ENCODE results near the gene RAI14.
"Not testable (repeated sequence)": the region's sequence is repeated elsewhere in the genome, so short reads cannot be mapped to it uniquely, and the experiment has no call there.

Gene RAI14

DNA sequence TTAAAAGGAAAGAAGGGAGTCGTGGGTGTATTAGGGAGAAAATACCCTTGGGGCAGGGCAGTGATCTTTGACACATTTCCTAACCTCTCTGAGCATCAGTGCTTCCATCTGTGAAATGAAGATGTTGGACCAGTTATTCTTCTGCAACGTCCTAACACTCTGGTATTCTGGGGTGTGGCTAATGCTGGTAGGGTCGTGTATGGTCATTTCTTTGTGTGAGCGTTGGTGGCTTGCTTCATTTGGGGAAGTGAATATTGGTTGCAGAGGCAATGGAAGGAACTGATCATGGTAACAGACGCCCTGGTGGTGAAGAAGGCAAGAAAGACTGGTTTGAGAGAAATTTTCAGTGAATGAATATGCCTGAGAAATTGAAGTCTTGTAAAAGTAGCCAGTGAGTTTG, 114.9 kb downstream of the RAI14 start:
- TF ChIP-seq, protein P1, sequence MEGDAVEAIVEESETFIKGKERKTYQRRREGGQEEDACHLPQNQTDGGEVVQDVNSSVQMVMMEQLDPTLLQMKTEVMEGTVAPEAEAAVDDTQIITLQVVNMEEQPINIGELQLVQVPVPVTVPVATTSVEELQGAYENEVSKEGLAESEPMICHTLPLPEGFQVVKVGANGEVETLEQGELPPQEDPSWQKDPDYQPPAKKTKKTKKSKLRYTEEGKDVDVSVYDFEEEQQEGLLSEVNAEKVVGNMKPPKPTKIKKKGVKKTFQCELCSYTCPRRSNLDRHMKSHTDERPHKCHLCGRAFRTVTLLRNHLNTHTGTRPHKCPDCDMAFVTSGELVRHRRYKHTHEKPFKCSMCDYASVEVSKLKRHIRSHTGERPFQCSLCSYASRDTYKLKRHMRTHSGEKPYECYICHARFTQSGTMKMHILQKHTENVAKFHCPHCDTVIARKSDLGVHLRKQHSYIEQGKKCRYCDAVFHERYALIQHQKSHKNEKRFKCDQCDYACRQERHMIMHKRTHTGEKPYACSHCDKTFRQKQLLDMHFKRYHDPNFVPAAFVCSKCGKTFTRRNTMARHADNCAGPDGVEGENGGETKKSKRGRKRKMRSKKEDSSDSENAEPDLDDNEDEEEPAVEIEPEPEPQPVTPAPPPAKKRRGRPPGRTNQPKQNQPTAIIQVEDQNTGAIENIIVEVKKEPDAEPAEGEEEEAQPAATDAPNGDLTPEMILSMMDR (IDR thresholded peaks at IDR 0.05; ENCODE audit: low read depth, low read length) = no peak
- no peak for DNase-seq (ENCODE audit: low read depth in 2 of 2)
- H3K4me3 ChIP-seq (replicated peaks in 1 of 2; ENCODE audit: low read depth in 2 of 2, low read length in 2 of 2) = no peak overlapping the region

DNA sequence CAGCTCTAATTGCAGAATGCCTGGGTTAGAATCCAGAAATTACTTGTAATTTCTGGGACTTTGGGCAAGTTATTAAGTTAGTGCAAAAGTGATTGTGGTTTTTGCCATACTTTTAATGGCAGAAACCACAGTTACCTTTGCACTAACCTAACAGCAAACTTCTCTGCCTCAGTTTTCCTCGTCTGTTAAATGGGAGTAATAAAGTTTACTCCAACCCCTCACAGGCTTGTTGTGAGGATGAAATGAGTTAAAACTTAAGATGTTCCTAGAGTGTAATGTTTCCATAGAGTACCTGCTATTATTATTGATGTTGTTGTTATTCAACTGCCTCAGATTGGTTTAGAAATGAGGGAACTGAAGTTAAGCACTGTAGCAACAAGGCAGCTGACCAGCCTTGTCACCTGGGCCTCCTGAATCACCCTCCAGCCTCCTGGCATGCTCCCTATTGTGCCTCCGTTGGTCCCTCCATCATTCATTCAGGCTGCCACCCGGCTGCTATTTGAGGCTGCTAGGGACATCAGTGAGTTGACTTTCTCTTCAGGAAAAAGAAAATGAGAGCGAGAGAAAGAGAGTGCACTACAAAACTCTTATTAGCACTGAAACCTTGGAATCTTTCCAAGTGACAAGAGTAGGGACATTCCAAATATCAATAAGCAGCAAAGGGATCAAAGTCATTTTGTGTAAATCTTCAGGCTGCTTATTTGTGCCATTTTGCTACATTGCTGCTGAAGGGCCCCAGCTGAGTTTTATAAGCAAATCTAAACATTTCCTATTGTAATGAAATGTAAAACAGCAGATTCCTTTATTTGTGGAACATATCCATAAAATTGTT, 116.4 kb downstream of the RAI14 start:
- DNase-seq (ENCODE audit: low read depth in 2 of 2) = no peak
- no peak overlapping the region for H3K4me3 ChIP-seq (replicated peaks in 1 of 2; ENCODE audit: low read depth in 2 of 2, low read length in 2 of 2)
- TF ChIP-seq, protein P1 (IDR thresholded peaks at IDR 0.05; ENCODE audit: low read depth, low read length) = no peak

DNA sequence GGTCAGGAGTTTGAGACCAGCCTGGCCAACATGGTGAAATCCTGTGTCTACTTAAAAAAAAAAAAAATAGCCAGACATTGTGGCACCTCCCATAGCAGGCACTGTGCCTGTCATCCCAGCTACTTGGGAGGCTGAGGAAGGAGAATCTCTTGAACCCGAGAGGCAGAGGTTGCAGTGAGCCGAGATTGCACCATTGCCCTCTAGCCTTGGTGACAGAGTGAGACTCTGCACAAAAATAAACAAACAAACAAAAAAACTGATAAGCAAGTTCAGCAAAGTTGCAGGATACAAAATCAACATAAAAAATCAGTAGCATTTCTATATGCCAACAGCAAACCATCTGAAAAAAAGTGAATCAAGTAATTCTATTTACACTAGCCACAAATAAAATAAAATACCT, 118.0 kb downstream of the RAI14 start:
- DNase-seq (ENCODE audit: low read depth in 2 of 2) = no peak
- H3K4me3 ChIP-seq (replicated peaks in 1 of 2; ENCODE audit: low read depth in 2 of 2, low read length in 2 of 2) = no peak overlapping the region
- TF ChIP-seq, protein P1 (IDR thresholded peaks at IDR 0.05; ENCODE audit: low read depth, low read length) = no peak

DNA sequence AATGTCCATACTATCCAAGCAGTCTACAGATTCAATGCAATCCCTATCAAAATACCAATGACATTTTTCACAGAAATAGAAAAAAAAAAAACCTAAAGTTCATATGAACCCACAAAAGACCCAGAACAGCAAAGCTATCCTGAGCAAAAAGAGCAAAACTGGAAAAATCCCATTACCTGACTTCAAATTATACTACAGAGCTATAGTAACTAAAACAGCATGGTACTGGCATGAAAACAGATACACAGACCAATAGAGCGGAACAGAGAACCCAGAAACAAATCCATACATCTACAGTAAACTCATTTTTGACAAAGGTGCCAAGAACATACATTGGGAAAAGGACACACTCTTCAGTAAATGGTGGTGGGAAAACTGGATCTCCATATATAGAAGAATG, 118.5 kb downstream of the RAI14 start:
- not testable (repeated sequence) for DNase-seq (ENCODE audit: low read depth in 2 of 2); H3K4me3 ChIP-seq (replicated peaks in 1 of 2; ENCODE audit: low read depth in 2 of 2, low read length in 2 of 2)

DNA sequence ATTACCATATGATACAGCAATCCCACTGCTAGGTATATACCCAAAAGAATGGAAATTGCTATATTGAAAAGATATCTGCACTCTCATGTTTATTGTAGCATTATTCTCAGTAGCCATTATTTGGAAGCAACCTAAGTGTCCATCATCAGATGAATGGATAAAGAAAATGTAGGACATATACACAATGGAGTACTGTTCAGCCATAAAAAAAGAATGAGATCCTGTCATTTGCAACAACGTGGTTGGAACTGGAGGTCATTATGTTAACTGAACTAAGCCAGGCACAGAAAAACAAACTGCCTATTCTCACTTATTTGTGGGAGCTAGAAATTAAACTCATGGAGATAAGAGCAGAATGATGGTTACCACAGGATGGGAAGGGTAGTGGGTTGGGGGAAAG, 119.8 kb downstream of the RAI14 start:
- no peak overlapping the region for H3K4me3 ChIP-seq (replicated peaks in 1 of 2; ENCODE audit: low read depth in 2 of 2, low read length in 2 of 2)
- DNase-seq (ENCODE audit: low read depth in 2 of 2) = no peak
- TF ChIP-seq, protein P1 (IDR thresholded peaks at IDR 0.05; ENCODE audit: low read depth, low read length) = no peak

DNA sequence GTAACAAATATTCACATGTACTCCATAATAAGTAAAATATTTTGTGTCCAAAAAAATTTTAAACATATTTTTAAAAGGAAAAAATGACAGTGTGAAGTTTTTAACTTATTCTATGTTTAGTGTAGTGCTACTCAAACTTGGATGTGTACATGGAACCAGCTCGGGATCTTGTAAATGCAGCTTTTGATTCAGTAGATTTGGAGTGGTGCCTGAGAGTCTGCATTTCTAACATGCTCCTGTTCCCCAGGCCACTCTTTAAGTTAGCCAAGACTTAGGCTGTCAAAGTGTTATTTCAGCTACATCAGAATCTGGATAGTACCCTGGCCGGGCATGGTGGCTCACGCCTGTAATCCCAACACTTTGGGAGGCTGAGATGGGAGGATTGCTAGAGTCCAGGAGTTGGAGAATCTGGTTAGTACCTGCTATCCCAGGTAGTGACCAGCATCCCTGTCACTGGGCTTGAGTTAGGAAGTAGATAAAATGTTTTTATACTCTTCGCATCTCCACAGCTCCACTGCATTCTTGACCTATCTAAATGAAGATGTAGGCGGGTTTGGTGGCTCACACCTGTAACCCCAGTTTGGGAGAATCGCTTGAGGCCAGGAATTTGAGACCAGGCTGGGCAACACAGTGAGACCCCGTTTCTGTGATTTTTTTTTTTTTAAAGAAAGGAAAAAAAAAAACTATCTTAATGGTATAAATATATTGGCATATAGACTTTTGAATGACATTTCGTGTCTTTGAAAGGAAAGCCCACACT, 122.1 kb downstream of the RAI14 start:
- H3K4me3 ChIP-seq (replicated peaks in 1 of 2; ENCODE audit: low read depth in 2 of 2, low read length in 2 of 2) = no peak overlapping the region
- TF ChIP-seq, protein P1 (IDR thresholded peaks at IDR 0.05; ENCODE audit: low read depth, low read length) = no peak
- DNase-seq (ENCODE audit: low read depth in 2 of 2) = no peak

DNA sequence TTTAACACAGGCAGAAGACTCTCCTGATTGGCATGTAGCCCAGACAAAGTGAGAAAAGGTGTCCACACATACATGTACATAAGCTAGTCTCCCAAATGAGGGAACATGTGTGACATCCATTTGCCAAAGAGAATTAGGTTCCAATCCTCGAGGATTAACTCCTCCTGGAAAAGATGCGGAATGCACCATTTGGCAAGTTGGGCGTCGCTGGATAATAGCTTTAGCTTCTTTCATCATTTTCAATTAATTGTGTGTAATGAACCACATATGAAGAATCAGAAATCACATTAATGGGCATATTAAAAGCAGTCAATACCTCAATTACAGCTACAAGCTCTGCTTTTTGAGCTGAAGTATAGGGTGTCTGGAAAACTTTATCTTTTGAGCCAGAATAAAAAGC, 127.8 kb downstream of the RAI14 start:
- DNase-seq (ENCODE audit: low read depth in 2 of 2); H3K4me3 ChIP-seq (replicated peaks in 1 of 2; ENCODE audit: low read depth in 2 of 2, low read length in 2 of 2): not testable (repeated sequence)

All from cardiac fibroblast (primary cell).